ENCODE measurements around the gene MUC3A.
"Not testable (repeated sequence)": the region's sequence is repeated elsewhere in the genome, so short reads cannot be mapped to it uniquely, and the experiment has no call there.

The MUC3A gene

DNA sequence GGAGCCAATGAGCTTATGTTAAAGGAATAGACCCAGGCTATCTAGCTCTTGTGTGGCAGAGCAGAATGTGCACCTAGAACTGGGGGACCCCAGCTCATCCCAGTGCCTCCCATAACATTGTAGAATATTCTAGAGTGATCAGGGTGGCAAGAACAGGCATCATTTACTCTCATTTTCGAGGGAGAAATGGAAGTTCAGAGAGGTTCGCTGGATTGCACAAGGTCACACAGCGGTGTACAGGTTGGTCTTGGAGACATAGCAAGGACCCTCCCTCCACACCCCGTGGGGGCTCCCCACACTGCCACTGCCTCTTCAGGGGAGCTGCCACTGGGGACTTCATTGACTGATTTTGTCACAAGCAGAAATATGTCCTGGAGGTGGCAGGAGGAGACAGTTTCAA, 29.0 kb downstream of the MUC3A start:
- H3K4me3 ChIP-seq (ENCODE audit: low read length), result no peak overlapping the region
- no peak for TF ChIP-seq ZNF274 (IDR thresholded peaks at IDR 0.05; ENCODE audit: low read depth, low read length)

DNA sequence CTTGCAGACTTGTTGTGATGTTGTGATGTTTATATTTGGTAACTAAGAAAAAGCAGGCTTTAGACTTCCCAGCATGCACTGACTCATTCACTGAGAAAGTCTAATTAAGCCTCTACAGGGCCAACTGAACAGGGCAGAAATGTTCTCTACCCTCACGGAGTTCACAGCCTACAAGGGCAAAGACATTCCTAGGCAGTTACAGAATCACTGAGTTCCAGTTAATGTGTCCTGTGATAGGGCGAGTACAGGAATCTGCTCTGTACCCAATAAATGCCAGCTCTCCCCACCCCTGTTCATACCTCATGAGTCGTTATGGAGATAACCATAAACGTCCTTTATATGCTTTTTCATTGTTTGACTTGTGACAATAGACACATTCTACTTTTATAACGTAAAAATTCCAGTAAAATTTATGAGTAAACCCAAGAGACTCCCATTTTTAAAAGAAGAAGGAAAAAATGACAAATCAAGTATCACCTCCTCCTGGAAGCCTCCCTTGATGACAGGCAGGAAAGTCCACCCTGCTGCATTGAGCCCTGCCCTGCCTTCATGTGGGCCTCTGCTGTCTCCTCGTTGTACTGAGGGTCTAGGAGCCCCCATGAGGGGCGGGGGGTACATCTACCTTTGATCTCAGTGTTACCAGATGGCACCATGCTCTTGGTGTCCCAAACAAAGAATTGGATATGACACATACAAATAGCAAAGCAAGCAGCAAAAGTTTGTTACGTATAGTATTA, 34.3 kb downstream of the MUC3A start:
- TF ChIP-seq ZNF274 (IDR thresholded peaks at IDR 0.05; ENCODE audit: low read depth, low read length), result no peak

DNA sequence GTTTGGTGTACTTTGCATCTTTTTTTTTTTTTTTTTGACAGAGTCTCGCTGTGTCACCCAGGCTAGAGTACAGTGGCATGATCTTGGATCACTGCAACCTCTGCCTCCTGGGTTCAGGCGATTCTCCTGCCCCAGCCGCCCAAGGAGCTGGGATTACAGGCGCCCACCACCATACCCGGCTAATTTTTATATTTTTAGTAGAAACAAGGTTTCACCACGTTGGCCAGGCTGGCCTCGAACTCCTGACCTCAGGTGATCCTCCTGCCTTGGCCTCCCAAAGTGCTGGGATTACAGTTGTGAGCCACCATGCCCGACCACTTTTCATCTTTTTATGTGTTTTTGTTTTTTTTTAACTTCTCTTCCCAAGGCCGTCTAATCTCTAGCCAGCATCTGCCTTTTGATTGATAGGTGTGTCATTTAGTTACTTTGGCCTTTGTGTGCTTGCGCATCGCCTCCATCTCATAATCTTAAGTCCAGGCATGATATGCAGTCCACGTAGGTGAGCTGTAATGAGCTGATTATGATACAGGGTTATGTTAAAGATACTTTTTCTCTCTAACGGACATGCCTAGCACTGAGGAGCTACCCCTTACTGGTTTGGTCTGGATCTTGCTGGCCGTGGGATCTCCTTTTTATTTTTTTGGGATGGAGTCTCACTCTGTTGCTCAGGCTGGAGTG, 35.0 kb downstream of the MUC3A start:
- not testable (repeated sequence) for H3K4me3 ChIP-seq (ENCODE audit: low read length)

More for the DNA sequence above, 34.3 kb downstream of the MUC3A start:
- no peak overlapping the region for H3K4me3 ChIP-seq (ENCODE audit: low read length)

DNA sequence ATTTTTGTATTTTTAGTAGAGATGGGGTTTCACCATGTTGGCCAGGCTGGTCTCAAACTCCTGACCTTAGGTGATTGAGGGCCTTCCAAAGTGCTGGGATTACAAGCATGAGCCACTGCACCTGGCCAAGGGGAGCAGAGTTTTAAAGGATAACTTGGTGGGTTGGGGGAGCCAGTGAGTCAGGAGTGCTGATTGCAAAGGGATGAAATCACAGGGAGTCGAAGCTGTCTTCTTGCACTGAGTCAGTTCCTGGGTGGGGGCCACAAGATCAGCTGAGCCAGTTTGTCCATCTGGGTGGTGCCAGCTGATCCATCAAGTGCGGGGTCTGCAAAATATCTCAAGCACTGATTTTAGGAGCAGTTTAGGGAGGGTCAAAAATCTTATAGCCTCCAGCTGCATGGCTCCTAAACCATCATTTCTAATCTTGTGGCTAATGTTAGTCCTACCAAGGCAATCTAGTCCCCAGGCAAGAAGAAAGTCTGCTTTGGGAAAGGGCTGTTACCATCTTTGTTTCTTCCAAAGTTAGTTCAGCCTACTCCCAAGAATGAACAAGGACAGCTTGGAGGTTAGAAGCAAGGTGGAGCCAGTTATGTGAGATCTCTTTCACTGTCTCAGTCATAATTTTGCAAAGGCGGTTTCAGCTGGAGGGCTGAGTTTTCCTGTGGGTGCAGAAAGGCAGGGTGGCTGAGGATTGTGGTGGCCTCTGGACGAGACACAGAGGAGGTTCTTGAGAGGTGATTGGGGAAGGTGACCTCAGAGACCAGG, 35.9 kb downstream of the MUC3A start:
- not testable (repeated sequence) for H3K4me3 ChIP-seq (ENCODE audit: low read length)

DNA sequence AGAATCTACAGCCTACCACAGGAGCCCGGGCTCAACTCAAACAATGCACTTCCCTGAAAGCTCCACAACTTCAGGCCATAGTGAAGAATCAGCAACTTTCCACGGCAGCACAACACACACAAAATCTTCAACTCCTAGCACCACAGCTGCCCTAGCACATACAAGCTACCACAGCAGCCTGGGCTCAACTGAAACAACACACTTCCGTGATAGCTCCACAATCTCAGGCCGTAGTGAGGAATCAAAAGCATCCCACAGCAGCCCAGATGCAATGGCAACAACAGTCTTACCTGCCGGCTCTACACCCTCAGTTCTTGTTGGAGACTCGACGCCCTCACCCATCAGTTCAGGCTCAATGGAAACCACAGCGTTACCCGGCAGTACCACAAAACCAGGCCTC, 42.3 kb downstream of the MUC3A start:
- no peak for TF ChIP-seq ZNF274 (IDR thresholded peaks at IDR 0.05; ENCODE audit: low read depth, low read length)
- H3K4me3 ChIP-seq (ENCODE audit: low read length), result no peak overlapping the region

DNA sequence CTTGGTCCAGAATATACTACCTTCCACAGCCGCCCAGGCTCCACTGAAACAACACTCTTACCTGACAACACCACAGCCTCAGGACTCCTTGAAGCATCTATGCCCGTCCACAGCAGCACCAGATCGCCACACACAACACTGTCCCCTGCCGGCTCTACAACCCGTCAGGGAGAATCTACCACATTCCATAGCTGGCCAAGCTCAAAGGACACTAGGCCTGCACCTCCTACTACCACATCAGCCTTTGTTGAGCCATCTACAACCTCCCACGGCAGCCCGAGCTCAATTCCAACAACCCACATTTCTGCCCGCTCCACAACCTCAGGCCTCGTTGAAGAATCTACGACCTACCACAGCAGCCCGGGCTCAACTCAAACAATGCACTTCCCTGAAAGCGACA, 42.9 kb downstream of the MUC3A start:
- not testable (repeated sequence) for H3K4me3 ChIP-seq (ENCODE audit: low read length)

DNA sequence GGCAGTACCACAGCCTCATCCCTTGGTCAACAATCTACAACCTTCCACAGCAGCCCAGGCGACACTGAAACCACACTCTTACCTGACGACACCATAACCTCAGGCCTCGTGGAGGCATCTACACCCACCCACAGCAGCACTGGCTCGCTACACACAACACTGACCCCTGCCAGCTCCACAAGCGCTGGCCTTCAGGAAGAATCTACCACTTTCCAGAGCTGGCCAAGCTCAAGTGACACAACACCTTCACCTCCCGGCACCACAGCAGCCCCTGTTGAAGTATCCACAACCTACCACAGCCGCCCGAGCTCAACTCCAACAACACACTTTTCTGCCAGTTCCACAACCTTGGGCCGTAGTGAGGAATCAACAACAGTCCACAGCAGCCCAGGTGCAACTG, 45.3 kb downstream of the MUC3A start:
- H3K4me3 ChIP-seq (ENCODE audit: low read length), result not testable (repeated sequence)

DNA sequence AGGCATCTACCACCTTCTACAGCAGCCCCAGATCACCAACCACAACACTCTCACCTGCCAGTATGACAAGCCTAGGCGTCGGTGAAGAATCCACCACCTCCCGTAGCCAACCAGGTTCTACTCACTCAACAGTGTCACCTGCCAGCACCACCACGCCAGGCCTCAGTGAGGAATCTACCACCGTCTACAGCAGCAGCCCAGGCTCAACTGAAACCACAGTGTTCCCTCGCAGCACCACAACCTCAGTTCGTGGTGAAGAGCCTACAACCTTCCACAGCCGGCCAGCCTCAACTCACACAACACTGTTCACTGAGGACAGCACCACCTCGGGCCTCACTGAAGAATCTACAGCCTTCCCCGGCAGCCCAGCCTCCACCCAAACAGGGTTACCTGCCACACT, 49.2 kb downstream of the MUC3A start:
- H3K4me3 ChIP-seq (ENCODE audit: low read length), result not testable (repeated sequence)

DNA sequence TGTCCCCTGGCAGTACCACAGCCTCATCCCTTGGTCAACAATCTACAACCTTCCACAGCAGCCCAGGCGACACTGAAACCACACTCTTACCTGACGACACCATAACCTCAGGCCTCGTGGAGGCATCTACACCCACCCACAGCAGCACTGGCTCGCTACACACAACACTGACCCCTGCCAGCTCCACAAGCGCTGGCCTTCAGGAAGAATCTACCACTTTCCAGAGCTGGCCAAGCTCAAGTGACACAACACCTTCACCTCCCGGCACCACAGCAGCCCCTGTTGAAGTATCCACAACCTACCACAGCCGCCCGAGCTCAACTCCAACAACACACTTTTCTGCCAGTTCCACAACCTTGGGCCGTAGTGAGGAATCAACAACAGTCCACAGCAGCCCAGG, 50.0 kb downstream of the MUC3A start:
- not testable (repeated sequence) for H3K4me3 ChIP-seq (ENCODE audit: low read length)

DNA sequence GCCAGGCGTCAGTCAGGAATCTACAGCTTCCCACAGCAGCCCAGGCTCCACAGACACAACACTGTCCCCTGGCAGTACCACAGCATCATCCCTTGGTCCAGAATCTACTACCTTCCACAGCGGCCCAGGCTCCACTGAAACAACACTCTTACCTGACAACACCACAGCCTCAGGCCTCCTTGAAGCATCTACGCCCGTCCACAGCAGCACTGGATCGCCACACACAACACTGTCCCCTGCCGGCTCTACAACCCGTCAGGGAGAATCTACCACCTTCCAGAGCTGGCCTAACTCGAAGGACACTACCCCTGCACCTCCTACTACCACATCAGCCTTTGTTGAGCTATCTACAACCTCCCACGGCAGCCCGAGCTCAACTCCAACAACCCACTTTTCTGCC, 50.7 kb downstream of the MUC3A start:
- H3K4me3 ChIP-seq (ENCODE audit: low read length), result not testable (repeated sequence)

DNA sequence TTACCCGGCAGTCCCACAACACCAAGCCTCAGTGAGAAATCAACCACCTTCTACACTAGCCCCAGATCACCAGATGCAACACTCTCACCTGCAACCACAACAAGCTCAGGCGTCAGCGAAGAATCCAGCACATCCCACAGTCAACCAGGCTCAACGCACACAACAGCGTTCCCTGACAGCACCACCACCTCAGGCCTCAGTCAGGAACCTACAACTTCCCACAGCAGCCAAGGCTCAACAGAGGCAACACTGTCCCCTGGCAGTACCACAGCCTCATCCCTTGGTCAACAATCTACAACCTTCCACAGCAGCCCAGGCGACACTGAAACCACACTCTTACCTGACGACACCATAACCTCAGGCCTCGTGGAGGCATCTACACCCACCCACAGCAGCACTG, 53.0 kb downstream of the MUC3A start:
- H3K4me3 ChIP-seq (ENCODE audit: low read length), result not testable (repeated sequence)

DNA sequence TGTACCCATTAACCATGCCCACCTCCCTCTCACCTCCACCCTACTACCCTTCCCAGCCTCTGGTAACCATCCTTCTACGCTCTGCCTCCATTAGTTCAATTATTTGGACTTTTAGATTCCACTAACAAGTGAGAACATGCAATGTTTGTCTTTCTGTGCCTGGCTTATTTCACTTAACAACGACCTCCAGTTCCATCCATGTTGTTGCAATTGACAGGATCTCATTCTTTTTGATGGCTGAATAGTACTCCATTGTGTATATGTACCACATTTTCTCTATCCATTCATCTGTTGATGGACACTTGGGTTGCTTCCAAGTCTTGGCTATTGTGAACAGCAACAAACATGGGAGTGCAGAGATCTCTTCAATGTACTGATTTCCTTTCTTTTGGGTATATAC, 58.0 kb downstream of the MUC3A start:
- H3K4me3 ChIP-seq (ENCODE audit: low read length), result not testable (repeated sequence)

DNA sequence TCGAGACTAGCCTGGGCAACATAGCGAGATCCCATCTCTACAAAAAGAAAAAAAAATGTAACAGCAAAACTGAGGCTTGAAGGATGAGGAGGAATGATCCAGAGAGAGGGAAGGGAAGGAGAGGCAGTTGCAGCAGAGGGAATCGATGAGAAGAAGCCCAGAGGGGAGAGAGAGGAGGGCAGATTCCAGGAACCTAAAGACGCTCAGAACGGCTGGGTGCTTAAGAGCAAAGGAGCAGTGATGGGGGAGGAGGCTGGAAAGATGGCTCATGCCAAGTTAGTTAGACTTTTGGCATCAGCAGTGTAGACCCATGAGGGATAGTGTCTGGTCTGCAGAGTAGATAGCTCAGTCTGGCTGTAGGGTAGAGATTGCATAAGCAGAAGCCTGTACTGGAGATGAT, 60.3 kb downstream of the MUC3A start:
- no peak for TF ChIP-seq ZNF274 (IDR thresholded peaks at IDR 0.05; ENCODE audit: low read depth, low read length)
- H3K4me3 ChIP-seq (ENCODE audit: low read length), result no peak overlapping the region

DNA sequence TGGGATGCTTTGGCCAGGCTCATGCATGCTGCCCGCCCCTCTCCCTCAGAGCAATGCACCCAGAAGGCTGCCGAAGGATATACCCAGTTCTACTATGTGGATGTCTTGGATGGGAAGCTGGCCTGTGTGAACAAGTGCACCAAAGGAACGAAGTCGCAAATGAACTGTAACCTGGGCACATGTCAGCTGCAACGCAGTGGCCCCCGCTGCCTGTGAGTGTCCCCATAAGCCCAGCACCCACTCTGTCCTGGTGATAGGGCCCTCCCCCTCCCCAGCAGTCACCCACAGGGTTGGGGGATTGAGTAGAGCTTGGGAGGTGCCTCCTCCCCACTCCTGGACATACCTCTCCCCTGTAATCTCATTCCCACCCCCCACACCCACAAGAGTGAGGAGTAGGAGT, 63.6 kb downstream of the MUC3A start:
- TF ChIP-seq ZNF274 (IDR thresholded peaks at IDR 0.05; ENCODE audit: low read depth, low read length), result no peak
- no peak overlapping the region for H3K4me3 ChIP-seq (ENCODE audit: low read length)

DNA sequence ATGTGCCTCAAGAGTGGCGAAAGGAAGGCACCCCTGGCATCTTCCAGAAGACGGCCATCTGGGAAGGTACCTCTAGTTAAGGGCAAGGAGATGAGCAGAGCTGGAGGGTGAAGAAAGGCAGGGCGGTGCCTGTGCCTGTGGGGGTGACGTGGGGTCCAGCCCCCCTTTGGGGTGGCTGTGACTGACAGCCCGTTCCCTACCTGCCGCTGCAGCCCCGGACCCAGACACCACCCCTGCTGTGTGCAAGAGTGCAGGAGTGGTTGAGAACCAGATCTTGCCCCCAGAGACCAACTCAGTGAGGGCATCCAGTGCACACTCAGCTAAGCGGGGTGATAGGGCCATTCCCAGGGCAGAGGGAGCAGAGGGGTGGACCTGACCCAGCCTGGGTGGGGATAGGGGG, 66.3 kb downstream of the MUC3A start:
- no peak for TF ChIP-seq ZNF274 (IDR thresholded peaks at IDR 0.05; ENCODE audit: low read depth, low read length)
- H3K4me3 ChIP-seq (ENCODE audit: low read length), result no peak overlapping the region
